ENCODE measurements around the gene NSMCE3.

NSMCE3 gene

GRCh38 chr15:29268706-29269484 lies 727 bp downstream of the NSMCE3 start:
- no peaks in the 10 kb centered on the region for H3K9me3 ChIP-seq (ENCODE audit: insufficient read depth, low read depth, low read length)
- H3K36me3 ChIP-seq (ENCODE audit: insufficient read depth, low read depth, low read length) = no peaks in the 10 kb centered on the region
- no peaks in the 10 kb centered on the region for H3K27me3 ChIP-seq (ENCODE audit: insufficient read depth, low read length)
- peak overlapping the region; percentile 89; the same call in 1 of the 2 replicates for H3K9ac ChIP-seq (ENCODE audit: low read depth, low read length)
- peaks cover 21% of the 10 kb centered on the region for H3K4me1 ChIP-seq (ENCODE audit: insufficient read depth, low read length)
- H3K27ac ChIP-seq (ENCODE audit: low read length) = no peak overlapping the region
- H3K4me3 ChIP-seq (ENCODE audit: low read length) = peak overlapping the region; percentile 77

GRCh38 chr15:29266052-29266582 lies 3.5 kb downstream of the NSMCE3 start:
- no peak overlapping the region for H3K9ac ChIP-seq (ENCODE audit: low read depth, low read length)
- H3K27me3 ChIP-seq (ENCODE audit: insufficient read depth, low read length) = no peaks in the 10 kb centered on the region
- H3K4me3 ChIP-seq (ENCODE audit: low read length) = no peak overlapping the region
- H3K27ac ChIP-seq (ENCODE audit: low read length) = no peak overlapping the region
- H3K9me3 ChIP-seq (ENCODE audit: insufficient read depth, low read depth, low read length) = no peaks in the 10 kb centered on the region
- no peaks in the 10 kb centered on the region for H3K36me3 ChIP-seq (ENCODE audit: insufficient read depth, low read depth, low read length)
- H3K4me1 ChIP-seq (ENCODE audit: insufficient read depth, low read length) = peaks cover 21% of the 10 kb centered on the region

- Histone ChIP-seq H3K36me3 (ENCODE audit: insufficient read depth, low read depth, low read length) (no peaks in the 10 kb centered on the region), H3K9ac (ENCODE audit: low read depth, low read length) (no peak overlapping the region), H3K27ac (ENCODE audit: low read length) (no peak overlapping the region), H3K4me1 (ENCODE audit: insufficient read depth, low read length) (peaks cover 17% of the 10 kb centered on the region), H3K9me3 (ENCODE audit: insufficient read depth, low read depth, low read length) (no peaks in the 10 kb centered on the region), H3K4me3 (ENCODE audit: low read length) (no peak overlapping the region), H3K27me3 (ENCODE audit: insufficient read depth, low read length) (no peaks in the 10 kb centered on the region)
Measured at GRCh38 chr15:29263289-29263688, 6.3 kb downstream of the NSMCE3 start.

GRCh38 chr15:29262738-29263137 lies 6.9 kb downstream of the NSMCE3 start:
- Histone ChIP-seq H3K4me3 (ENCODE audit: low read length) (no peak overlapping the region), H3K9me3 (ENCODE audit: insufficient read depth, low read depth, low read length) (no peaks in the 10 kb centered on the region), H3K27me3 (ENCODE audit: insufficient read depth, low read length) (no peaks in the 10 kb centered on the region), H3K4me1 (ENCODE audit: insufficient read depth, low read length) (peaks cover 14% of the 10 kb centered on the region), H3K36me3 (ENCODE audit: insufficient read depth, low read depth, low read length) (no peaks in the 10 kb centered on the region), H3K9ac (ENCODE audit: low read depth, low read length) (no peak overlapping the region), H3K27ac (ENCODE audit: low read length) (no peak overlapping the region)

GRCh38 chr15:29260896-29261295 lies 8.7 kb downstream of the NSMCE3 start:
- Histone ChIP-seq H3K9ac (ENCODE audit: low read depth, low read length) (no peak overlapping the region), H3K4me3 (ENCODE audit: low read length) (no peak overlapping the region), H3K9me3 (ENCODE audit: insufficient read depth, low read depth, low read length) (no peaks in the 10 kb centered on the region), H3K36me3 (ENCODE audit: insufficient read depth, low read depth, low read length) (no peaks in the 10 kb centered on the region), H3K27ac (ENCODE audit: low read length) (no peak overlapping the region), H3K27me3 (ENCODE audit: insufficient read depth, low read length) (no peaks in the 10 kb centered on the region), H3K4me1 (ENCODE audit: insufficient read depth, low read length) (peaks cover 4% of the 10 kb centered on the region; the same call in 1 of the 2 replicates)

GRCh38 chr15:29259233-29259632 lies 10.4 kb downstream of the NSMCE3 start:
- Histone ChIP-seq H3K4me1 (ENCODE audit: insufficient read depth, low read length) (peaks cover 4% of the 10 kb centered on the region; the same call in 1 of the 2 replicates), H3K36me3 (ENCODE audit: insufficient read depth, low read depth, low read length) (no peaks in the 10 kb centered on the region), H3K9ac (ENCODE audit: low read depth, low read length) (no peak overlapping the region), H3K27ac (ENCODE audit: low read length) (no peak overlapping the region), H3K4me3 (ENCODE audit: low read length) (no peak overlapping the region), H3K9me3 (ENCODE audit: insufficient read depth, low read depth, low read length) (no peaks in the 10 kb centered on the region), H3K27me3 (ENCODE audit: insufficient read depth, low read length) (no peaks in the 10 kb centered on the region)

- H3K27ac ChIP-seq (ENCODE audit: low read length) = no peak overlapping the region
- no peaks in the 10 kb centered on the region for H3K9me3 ChIP-seq (ENCODE audit: insufficient read depth, low read depth, low read length)
- H3K36me3 ChIP-seq (ENCODE audit: insufficient read depth, low read depth, low read length) = no peaks in the 10 kb centered on the region
- H3K4me1 ChIP-seq (ENCODE audit: insufficient read depth, low read length) = no peaks in the 10 kb centered on the region
- no peak overlapping the region for H3K4me3 ChIP-seq (ENCODE audit: low read length)
- H3K9ac ChIP-seq (ENCODE audit: low read depth, low read length) = no peak overlapping the region
- no peaks in the 10 kb centered on the region for H3K27me3 ChIP-seq (ENCODE audit: insufficient read depth, low read length)
Measured at GRCh38 chr15:29252234-29252633, 17.4 kb downstream of the NSMCE3 start.

- no peak overlapping the region for H3K4me3 ChIP-seq (ENCODE audit: low read length)
- H3K27me3 ChIP-seq (ENCODE audit: insufficient read depth, low read length) = no peaks in the 10 kb centered on the region
- H3K36me3 ChIP-seq (ENCODE audit: insufficient read depth, low read depth, low read length) = no peaks in the 10 kb centered on the region
- H3K4me1 ChIP-seq (ENCODE audit: insufficient read depth, low read length) = peaks cover 2% of the 10 kb centered on the region; the same call in 1 of the 2 replicates
- no peak overlapping the region for H3K9ac ChIP-seq (ENCODE audit: low read depth, low read length)
- H3K27ac ChIP-seq (ENCODE audit: low read length) = no peak overlapping the region
- H3K9me3 ChIP-seq (ENCODE audit: insufficient read depth, low read depth, low read length) = no peaks in the 10 kb centered on the region
Measured at GRCh38 chr15:29244544-29244943, 25.1 kb downstream of the NSMCE3 start.

- Histone ChIP-seq H3K27ac (ENCODE audit: low read length) (no peak overlapping the region), H3K4me1 (ENCODE audit: insufficient read depth, low read length) (peaks cover 6% of the 10 kb centered on the region; the same call in 1 of the 2 replicates), H3K9me3 (ENCODE audit: insufficient read depth, low read depth, low read length) (no peaks in the 10 kb centered on the region), H3K4me3 (ENCODE audit: low read length) (no peak overlapping the region), H3K27me3 (ENCODE audit: insufficient read depth, low read length) (no peaks in the 10 kb centered on the region), H3K9ac (ENCODE audit: low read depth, low read length) (no peak overlapping the region), H3K36me3 (ENCODE audit: insufficient read depth, low read depth, low read length) (no peaks in the 10 kb centered on the region)
Measured at GRCh38 chr15:29244123-29244522, 25.5 kb downstream of the NSMCE3 start.

- Histone ChIP-seq H3K4me3 (ENCODE audit: low read length) (no peak overlapping the region), H3K27me3 (ENCODE audit: insufficient read depth, low read length) (no peaks in the 10 kb centered on the region), H3K9ac (ENCODE audit: low read depth, low read length) (no peak overlapping the region), H3K27ac (ENCODE audit: low read length) (no peak overlapping the region), H3K36me3 (ENCODE audit: insufficient read depth, low read depth, low read length) (no peaks in the 10 kb centered on the region), H3K4me1 (ENCODE audit: insufficient read depth, low read length) (peaks cover 6% of the 10 kb centered on the region; the same call in 1 of the 2 replicates), H3K9me3 (ENCODE audit: insufficient read depth, low read depth, low read length) (no peaks in the 10 kb centered on the region)
Measured at GRCh38 chr15:29242456-29243242, 27.0 kb downstream of the NSMCE3 start.

GRCh38 chr15:29241207-29241606 lies 28.4 kb downstream of the NSMCE3 start:
- Histone ChIP-seq H3K9ac (ENCODE audit: low read depth, low read length) (no peak overlapping the region), H3K9me3 (ENCODE audit: insufficient read depth, low read depth, low read length) (no peaks in the 10 kb centered on the region), H3K27me3 (ENCODE audit: insufficient read depth, low read length) (no peaks in the 10 kb centered on the region), H3K27ac (ENCODE audit: low read length) (no peak overlapping the region), H3K4me3 (ENCODE audit: low read length) (no peak overlapping the region), H3K4me1 (ENCODE audit: insufficient read depth, low read length) (peaks cover 6% of the 10 kb centered on the region; the same call in 1 of the 2 replicates), H3K36me3 (ENCODE audit: insufficient read depth, low read depth, low read length) (no peaks in the 10 kb centered on the region)

Measured in iPS-20b (cell line).